ENCODE results near the gene DIO1. TPM values are rescaled to one million over a fixed set of nuclear protein-coding genes. Genes with fewer than 3 reads are reported as not detected.

DIO1 gene
- total RNA-seq = not detected in 2 replicates

DNA sequence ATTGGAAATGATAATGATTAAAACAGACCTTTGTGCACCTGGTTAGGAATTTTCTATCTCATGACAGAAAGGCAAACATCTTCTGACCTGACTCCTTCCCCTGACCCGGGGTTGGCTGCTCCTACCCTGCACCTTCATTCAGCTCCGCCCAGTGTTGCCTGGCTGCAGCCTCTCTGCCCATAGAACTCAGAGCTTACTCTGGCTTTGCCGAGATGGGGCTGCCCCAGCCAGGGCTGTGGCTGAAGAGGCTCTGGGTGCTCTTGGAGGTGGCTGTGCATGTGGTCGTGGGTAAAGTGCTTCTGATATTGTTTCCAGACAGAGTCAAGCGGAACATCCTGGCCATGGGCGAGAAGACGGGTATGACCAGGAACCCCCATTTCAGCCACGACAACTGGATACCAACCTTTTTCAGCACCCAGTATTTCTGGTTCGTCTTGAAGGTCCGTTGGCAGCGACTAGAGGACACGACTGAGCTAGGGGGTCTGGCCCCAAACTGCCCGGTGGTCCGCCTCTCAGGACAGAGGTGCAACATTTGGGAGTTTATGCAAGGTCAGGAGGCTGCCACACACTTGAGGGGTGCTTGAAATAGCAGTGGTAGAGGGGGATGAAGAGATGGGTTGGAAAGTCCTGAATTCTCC is at the start of gene DIO1:
Gene DIO1, plus strand, starts transcription at position 189 of the 638 bp plus-strand sequence. Its CDS starts 24 bp downstream, at position 213.
- TF ChIP-seq, protein P1, sequence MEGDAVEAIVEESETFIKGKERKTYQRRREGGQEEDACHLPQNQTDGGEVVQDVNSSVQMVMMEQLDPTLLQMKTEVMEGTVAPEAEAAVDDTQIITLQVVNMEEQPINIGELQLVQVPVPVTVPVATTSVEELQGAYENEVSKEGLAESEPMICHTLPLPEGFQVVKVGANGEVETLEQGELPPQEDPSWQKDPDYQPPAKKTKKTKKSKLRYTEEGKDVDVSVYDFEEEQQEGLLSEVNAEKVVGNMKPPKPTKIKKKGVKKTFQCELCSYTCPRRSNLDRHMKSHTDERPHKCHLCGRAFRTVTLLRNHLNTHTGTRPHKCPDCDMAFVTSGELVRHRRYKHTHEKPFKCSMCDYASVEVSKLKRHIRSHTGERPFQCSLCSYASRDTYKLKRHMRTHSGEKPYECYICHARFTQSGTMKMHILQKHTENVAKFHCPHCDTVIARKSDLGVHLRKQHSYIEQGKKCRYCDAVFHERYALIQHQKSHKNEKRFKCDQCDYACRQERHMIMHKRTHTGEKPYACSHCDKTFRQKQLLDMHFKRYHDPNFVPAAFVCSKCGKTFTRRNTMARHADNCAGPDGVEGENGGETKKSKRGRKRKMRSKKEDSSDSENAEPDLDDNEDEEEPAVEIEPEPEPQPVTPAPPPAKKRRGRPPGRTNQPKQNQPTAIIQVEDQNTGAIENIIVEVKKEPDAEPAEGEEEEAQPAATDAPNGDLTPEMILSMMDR (IDR thresholded peaks at IDR 0.05) = no peak
- Mint-ChIP-seq H3K9me3 (no peaks in the 10 kb centered on the region), H3K4me1 (peaks cover 26% of the 10 kb centered on the region), H3K27me3 (peaks cover 4% of the 10 kb centered on the region), H3K36me3 (ENCODE audit: low read depth) (peaks cover 7% of the 10 kb centered on the region), H3K27ac (no peak within 1 kb of the TSS), H3K4me3 (no peak within 1 kb of the TSS)
- intact Hi-C loops (cut with micrococcal nuclease) = no loop called here
- DNase-seq (no peak), ATAC-seq (ENCODE audit: low read depth) (no peak)
- ChIA-PET CTCF (no interaction called here), POLR2A (no interaction called here)

DNA sequence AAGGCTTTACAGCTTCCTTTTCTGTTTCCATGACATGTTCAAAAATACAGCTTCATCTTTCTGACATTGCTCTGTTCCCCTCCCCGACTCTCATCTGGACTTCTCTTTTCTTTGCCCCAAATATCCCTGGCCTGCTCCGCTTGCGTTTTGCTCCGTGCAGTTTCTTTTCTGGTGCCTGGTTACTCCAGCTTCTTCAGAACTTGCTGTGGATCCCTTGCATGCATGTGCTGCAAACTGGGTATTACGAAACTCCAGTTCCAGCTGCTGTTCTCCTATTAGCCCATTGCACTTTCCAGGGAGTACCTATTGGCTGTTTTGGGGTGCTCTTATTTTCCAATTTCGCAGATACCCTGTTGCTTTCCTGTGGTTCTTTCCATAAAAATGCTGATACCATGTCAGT is 46.0 kb upstream of the DIO1 start:
- ChIA-PET POLR2A (no interaction called here), CTCF (interaction anchor here (2.1 kb wide), 1 partner anchor 13 kb away, joined by 10 read pairs; no protein-coding TSS in a partner anchor)
- Mint-ChIP-seq H3K27me3 (no peaks in the 10 kb centered on the region), H3K4me3 (no peak overlapping the region), H3K4me1 (no peaks in the 10 kb centered on the region), H3K27ac (no peak overlapping the region), H3K36me3 (ENCODE audit: low read depth) (peaks cover 26% of the 10 kb centered on the region), H3K9me3 (peaks cover 4% of the 10 kb centered on the region)
- ATAC-seq (ENCODE audit: low read depth) (no peak), DNase-seq (no peak)
- TF ChIP-seq, protein P1 (IDR thresholded peaks at IDR 0.05) = no peak
- intact Hi-C loops (cut with micrococcal nuclease) = no loop called here

DNA sequence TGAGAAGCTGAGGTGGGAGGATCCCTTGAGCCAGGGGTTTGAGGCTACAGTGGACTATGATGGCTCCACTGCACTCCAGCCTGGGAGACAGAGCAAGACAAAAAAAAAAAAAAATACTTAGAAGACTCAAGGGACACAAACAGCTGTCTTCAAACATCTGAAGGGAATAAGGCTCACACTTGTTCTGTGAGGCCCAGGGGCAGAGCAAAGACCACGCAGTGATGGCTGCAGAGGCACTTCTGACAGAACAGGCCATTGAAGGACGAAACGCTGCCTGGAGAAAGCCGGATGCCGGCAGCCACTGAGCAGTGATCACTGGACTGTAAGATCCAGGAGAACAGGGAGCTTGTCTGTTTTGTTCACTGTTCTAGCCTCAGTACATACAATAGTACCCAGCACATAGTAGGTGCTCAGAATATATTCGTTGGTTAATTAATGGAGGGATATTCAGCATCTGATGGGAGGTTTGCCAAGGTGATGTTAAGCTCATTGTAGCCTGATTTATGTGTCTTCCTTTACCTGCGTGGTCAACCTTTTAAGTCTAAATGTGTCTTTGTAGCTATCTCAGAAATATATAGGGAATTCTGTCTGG is 43.8 kb upstream of the DIO1 start:
- no peak for DNase-seq
- ChIA-PET POLR2A (interaction anchor here (0.5 kb wide), 1 partner anchor 11 kb away, joined by 3 read pairs; no protein-coding TSS in a partner anchor), CTCF (interaction anchor here (0.7 kb wide), 1 partner anchor 11 kb away, joined by 4 read pairs; no protein-coding TSS in a partner anchor)
- no peak for ATAC-seq (ENCODE audit: low read depth)
- no peak overlapping the region for H3K27ac Mint-ChIP-seq
- H3K4me3 Mint-ChIP-seq = no peak overlapping the region
- H3K36me3 Mint-ChIP-seq (ENCODE audit: low read depth) = peaks cover 43% of the 10 kb centered on the region
- TF ChIP-seq, protein P1 (IDR thresholded peaks at IDR 0.05) = no peak
- peaks cover 4% of the 10 kb centered on the region for H3K9me3 Mint-ChIP-seq
- H3K27me3 Mint-ChIP-seq = no peaks in the 10 kb centered on the region
- no peaks in the 10 kb centered on the region for H3K4me1 Mint-ChIP-seq
- intact Hi-C loops (cut with micrococcal nuclease) = no loop called here

DNA sequence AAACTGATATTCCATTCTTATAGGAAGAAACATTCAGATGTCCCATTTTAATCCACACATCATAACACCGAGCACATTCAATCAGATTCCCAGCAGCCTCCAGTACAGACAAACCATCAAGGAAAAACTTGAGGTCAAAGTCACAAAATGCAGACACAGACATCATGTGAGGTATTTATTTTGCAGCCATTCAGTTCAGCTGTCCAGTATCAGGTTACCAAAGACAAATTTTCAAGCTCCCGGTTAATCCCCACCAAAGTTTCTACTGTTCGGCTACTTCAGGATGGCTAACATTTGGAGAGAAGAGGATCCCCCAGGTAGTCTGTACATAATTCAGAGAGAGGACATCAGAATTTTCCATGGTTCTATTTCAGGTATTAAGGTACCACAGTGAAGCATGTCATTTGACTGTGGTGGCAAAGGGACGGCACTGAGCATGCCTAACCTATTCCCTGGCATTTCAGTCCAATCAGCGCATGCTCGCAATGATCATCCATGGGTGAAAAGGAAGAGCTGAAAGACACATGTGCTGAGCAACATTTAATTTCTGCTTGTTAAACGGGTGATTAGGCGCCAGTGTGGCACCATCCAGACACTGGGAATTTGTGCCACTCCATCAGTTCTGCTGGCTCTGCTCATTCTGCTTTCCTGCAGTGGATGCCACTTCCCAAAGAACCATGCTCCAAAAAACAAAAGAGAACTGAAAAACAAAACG is 42.3 kb upstream of the DIO1 start:
- Mint-ChIP-seq H3K27ac (no peak overlapping the region), H3K4me3 (no peak overlapping the region), H3K27me3 (no peaks in the 10 kb centered on the region), H3K9me3 (peaks cover 4% of the 10 kb centered on the region), H3K4me1 (no peaks in the 10 kb centered on the region), H3K36me3 (ENCODE audit: low read depth) (peaks cover 55% of the 10 kb centered on the region)
- ChIA-PET CTCF (interaction anchor here (0.7 to 1.6 kb wide), 2 partner anchors 9 to 108 kb away, joined by 3 to 8 read pairs; no protein-coding TSS in a partner anchor), POLR2A (no interaction called here)
- DNase-seq (no peak), ATAC-seq (ENCODE audit: low read depth) (no peak)
- TF ChIP-seq, protein P1 (IDR thresholded peaks at IDR 0.05) = no peak
- intact Hi-C loops (cut with micrococcal nuclease) = no loop called here
